HT-29 (cell line): Measurements from ENCODE around the gene CCDC30. TPM values are rescaled to one million over a fixed set of nuclear protein-coding genes. Genes with fewer than 3 reads are reported as not detected.
"Not testable (repeated sequence)": the region's sequence is repeated elsewhere in the genome, so short reads cannot be mapped to it uniquely, and the experiment has no call there.

ENCODE experiments used
- DNase-seq: peaks from one replicate; pipeline ENCODE4 v3.0.0-alpha.2; 2015; ENCODE audit warnings: low spot score
- total RNA-seq: library from RNA; depleted of rRNA; stranded (reverse); fragments of >200 nt; shearing (Covaris generic); gene quantifications from 2 replicates; pipeline ENCODE4 v1.2.3, GENCODE V29; 2014

CCDC30 gene
- total RNA-seq, 1 experiment from 2014 or later, result 1.0 TPM

GRCh38 chr1:42657201-42657600 is 194.1 kb downstream of the CCDC30 start:
- no peak for DNase-seq

GRCh38 chr1:42657981-42658876 is 195.1 kb downstream of the CCDC30 start, which contains the start of gene PPIH:
TSS of gene PPIH (plus strand) at chr1:42658423. CDS start at chr1:42658447, 24 bp downstream.
- peak; percentile 96 for DNase-seq

GRCh38 chr1:42658877-42659337 is 195.8 kb downstream of the CCDC30 start:
- DNase-seq, result peak; percentile 50

GRCh38 chr1:42660907-42661500 is 197.9 kb downstream of the CCDC30 start:
- DNase-seq, result no peak

- no peak for DNase-seq
Measured at GRCh38 chr1:42669936-42670335, 206.8 kb downstream of the CCDC30 start.

- no peak for DNase-seq
Measured at GRCh38 chr1:42670425-42670824, 207.3 kb downstream of the CCDC30 start.

GRCh38 chr1:42674214-42674613 is 211.1 kb downstream of the CCDC30 start:
- no peak for DNase-seq

- no peak for DNase-seq
Measured at GRCh38 chr1:42674682-42675081, 211.6 kb downstream of the CCDC30 start.

- DNase-seq, result no peak
Measured at GRCh38 chr1:42675467-42675866, 212.4 kb downstream of the CCDC30 start.

- no peak for DNase-seq
Measured at GRCh38 chr1:42676534-42677087, 213.5 kb downstream of the CCDC30 start.

GRCh38 chr1:42679364-42679983 is 216.4 kb downstream of the CCDC30 start:
- no peak for DNase-seq

- no peak for DNase-seq
Measured at GRCh38 chr1:42680055-42680454, 217.0 kb downstream of the CCDC30 start.

GRCh38 chr1:42680921-42681683 is 218.0 kb downstream of the CCDC30 start:
- no peak for DNase-seq

- DNase-seq, result peak; percentile 99
Measured at GRCh38 chr1:42681741-42682483, 218.8 kb downstream of the CCDC30 start, which contains the start of gene YBX1. TSS of gene YBX1 (plus strand) at chr1:42682418. CDS start at chr1:42682566, 148 bp downstream.

GRCh38 chr1:42682484-42682738 is 219.3 kb downstream of the CCDC30 start:
- not testable (repeated sequence) for DNase-seq

- peak; percentile 63 for DNase-seq
Measured at GRCh38 chr1:42682739-42683531, 219.8 kb downstream of the CCDC30 start.

- DNase-seq, result peak; percentile 44
Measured at GRCh38 chr1:42684139-42684538, 221.1 kb downstream of the CCDC30 start.

GRCh38 chr1:42686418-42686817 is 223.3 kb downstream of the CCDC30 start:
- DNase-seq, result no peak

GRCh38 chr1:42689912-42690311 is 226.8 kb downstream of the CCDC30 start:
- no peak for DNase-seq
